Activated CD4-positive, alpha-beta memory T cell treated with anti-CD3 and anti-CD28 coated beads for 36 hours (primary cell): ENCODE measurements around the gene POLDIP3. TPM values are rescaled to one million over a fixed set of nuclear protein-coding genes. Genes with fewer than 3 reads are reported as not detected.

ENCODE experiments used
- CTCF ChIA-PET: fragments of 350-600 bp; sonication (Branson Sonifier 250); formaldehyde crosslinking; loops from one replicate; lab custom pipeline; 2021; ENCODE audit warnings: antibody characterized with exemption, inconsistent platforms; lab: Charles Lee
- POLR2A ChIA-PET: fragments of 350-600 bp; sonication (Branson Sonifier 250); formaldehyde crosslinking; loops from one replicate; lab custom pipeline; 2021; ENCODE audit warnings: antibody characterized with exemption; lab: Charles Lee
- DNase-seq: peaks from one replicate; pipeline ENCODE4 v3.0.0-alpha.2; 2020
- H3K27ac Mint-ChIP-seq: one replicate; pipeline ENCODE4 v1.8.0; 2021; ENCODE audit warnings: mixed read lengths
- H3K27me3 Mint-ChIP-seq: one replicate; pipeline ENCODE4 v1.8.0; 2021; ENCODE audit warnings: mixed read lengths
- H3K36me3 Mint-ChIP-seq: one replicate; pipeline ENCODE4 v1.8.0; 2021; ENCODE audit warnings: mixed read lengths
- H3K4me1 Mint-ChIP-seq: one replicate; pipeline ENCODE4 v1.8.0; 2021; ENCODE audit warnings: low read depth, mixed read lengths
- H3K4me3 Mint-ChIP-seq: one replicate; pipeline ENCODE4 v1.8.0; 2021; ENCODE audit warnings: mild to moderate bottlenecking, mixed read lengths
- H3K9me3 Mint-ChIP-seq: one replicate; pipeline ENCODE4 v1.8.0; 2021; ENCODE audit warnings: mixed read lengths
- intact Hi-C: fragments of 100-400 bp; cut with micrococcal nuclease; formaldehyde crosslinking; loops from one replicate; pipeline ENCODE4 v1.15.1; 2023
- total RNA-seq, 2 experiments: library from RNA; stranded (reverse); gene quantifications; one replicate each; pipeline ENCODE4 v1.2.3, GENCODE V29; 2021

The POLDIP3 gene
- 10 to 100 TPM; 64.6 to 75.3 TPM for total RNA-seq

GRCh38 chr22:42614312-42615091 is at the start of gene POLDIP3:
POLDIP3 (minus strand) TSS chr22:42614883; CDS start chr22:42614857, 26 bp downstream.
- ChIA-PET POLR2A (interaction anchor here (0.6 to 3.6 kb wide), 16 partner anchors 8 to 582 kb away, joined by 3 to 45 read pairs (median 5); partner anchors contain the start of genes ARFGAP3, CYB5R3 and NDUFA6), CTCF (interaction anchor here (1.2 kb wide), 1 partner anchor 12 kb away, joined by 3 read pairs; no protein-coding TSS in a partner anchor)
- Mint-ChIP-seq H3K27ac (peak within 1 kb of the TSS; percentile 96), H3K4me1 (peaks cover 49% of the 10 kb centered on the region), H3K4me3 (peak within 1 kb of the TSS; percentile 94), H3K9me3 (no peaks in the 10 kb centered on the region), H3K36me3 (peaks cover 27% of the 10 kb centered on the region), H3K27me3 (peaks cover 3% of the 10 kb centered on the region)
- peak; percentile 99 for DNase-seq
- intact Hi-C loops: loop anchor here (2.0 kb wide), 3 partner anchors 32 to 242 kb away; partner anchors contain the start of genes ARFGAP3 and CYB5R3

- ChIA-PET POLR2A (interaction anchor here (1.5 kb wide), 1 partner anchor 13 kb away, joined by 4 read pairs; the partner anchor contains the start of gene CYB5R3), CTCF (interaction anchor here (1.0 to 2.0 kb wide), 4 partner anchors 8 to 149 kb away, joined by 3 to 7 read pairs (median 4); no protein-coding TSS in a partner anchor)
- intact Hi-C loops: no loop called here
These were observed 47.5 kb upstream of the POLDIP3 start for GRCh38 chr22:42661985-42662831.

GRCh38 chr22:42656578-42656977 is 41.9 kb upstream of the POLDIP3 start:
- H3K9me3 Mint-ChIP-seq: no peaks in the 10 kb centered on the region
- no peak overlapping the region for H3K4me3 Mint-ChIP-seq
- DNase-seq: no peak
- CTCF ChIA-PET: no interaction called here
- intact Hi-C loops: no loop called here
- H3K4me1 Mint-ChIP-seq: no peaks in the 10 kb centered on the region
- no peak overlapping the region for H3K27ac Mint-ChIP-seq
- no peaks in the 10 kb centered on the region for H3K36me3 Mint-ChIP-seq
- peaks cover 4% of the 10 kb centered on the region for H3K27me3 Mint-ChIP-seq
- POLR2A ChIA-PET: no interaction called here

More at GRCh38 chr22:42661985-42662831, 47.5 kb upstream of the POLDIP3 start:
- DNase-seq: peak; percentile 85
- H3K4me1 Mint-ChIP-seq: no peaks in the 10 kb centered on the region
- H3K36me3 Mint-ChIP-seq: no peaks in the 10 kb centered on the region
- no peaks in the 10 kb centered on the region for H3K9me3 Mint-ChIP-seq
- peaks cover 4% of the 10 kb centered on the region for H3K27me3 Mint-ChIP-seq
- H3K27ac Mint-ChIP-seq: no peak overlapping the region
- H3K4me3 Mint-ChIP-seq: peak overlapping the region; percentile 55

GRCh38 chr22:42655693-42656092 is 41.0 kb upstream of the POLDIP3 start:
- Mint-ChIP-seq H3K27ac (no peak overlapping the region), H3K27me3 (peaks cover 4% of the 10 kb centered on the region), H3K9me3 (no peaks in the 10 kb centered on the region), H3K36me3 (no peaks in the 10 kb centered on the region), H3K4me3 (no peak overlapping the region), H3K4me1 (no peaks in the 10 kb centered on the region)
- ChIA-PET POLR2A (no interaction called here), CTCF (interaction anchor here (1.1 kb wide), 1 partner anchor 212 kb away, joined by 3 read pairs; no protein-coding TSS in a partner anchor)
- DNase-seq: no peak
- intact Hi-C loops: no loop called here

DNA sequence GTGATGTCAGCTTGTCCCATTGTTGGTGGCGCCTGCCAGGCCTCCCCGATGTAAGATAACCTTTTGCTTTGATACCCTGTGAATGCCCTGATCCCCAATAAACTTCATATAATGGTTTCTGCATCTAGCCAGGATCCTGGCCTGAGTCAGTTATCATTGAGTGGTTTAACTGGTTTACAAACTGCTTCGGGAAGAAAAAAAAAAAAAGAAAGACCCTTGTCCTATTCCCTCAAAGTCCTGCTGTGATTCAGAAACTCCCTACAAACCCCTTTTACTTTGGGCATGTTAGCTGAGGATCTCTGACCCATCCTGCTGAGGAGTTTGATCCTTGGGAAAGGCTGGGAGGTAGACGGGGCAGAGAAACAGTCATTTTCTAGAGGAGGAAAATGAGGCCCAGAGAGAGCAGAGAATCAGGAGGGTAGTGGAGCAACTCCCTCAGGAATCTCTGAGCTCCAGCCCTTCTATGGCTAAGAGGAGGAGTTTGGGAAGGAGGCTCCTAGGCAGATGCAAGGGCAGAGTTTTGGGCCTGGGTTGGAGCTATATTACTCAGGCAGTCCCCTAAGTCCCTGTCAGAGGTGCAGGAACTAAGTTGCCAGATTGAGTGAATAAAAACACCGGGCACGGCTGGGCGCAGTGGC is 39.9 kb upstream of the POLDIP3 start:
- ChIA-PET POLR2A (interaction anchor here (0.6 kb wide), 1 partner anchor 46 kb away, joined by 3 read pairs; no protein-coding TSS in a partner anchor), CTCF (interaction anchor here (1.2 to 1.8 kb wide), 3 partner anchors 9 to 34 kb away, joined by 3 to 7 read pairs (median 4); no protein-coding TSS in a partner anchor)
- Mint-ChIP-seq H3K4me1 (no peaks in the 10 kb centered on the region), H3K4me3 (no peak overlapping the region), H3K9me3 (no peaks in the 10 kb centered on the region), H3K27ac (no peak overlapping the region), H3K27me3 (peaks cover 4% of the 10 kb centered on the region), H3K36me3 (no peaks in the 10 kb centered on the region)
- intact Hi-C loops: no loop called here
- no peak for DNase-seq

GRCh38 chr22:42653999-42654398 is 39.3 kb upstream of the POLDIP3 start:
- no peaks in the 10 kb centered on the region for H3K36me3 Mint-ChIP-seq
- H3K9me3 Mint-ChIP-seq: no peaks in the 10 kb centered on the region
- no peak overlapping the region for H3K4me3 Mint-ChIP-seq
- no peak for DNase-seq
- intact Hi-C loops: no loop called here
- no peaks in the 10 kb centered on the region for H3K4me1 Mint-ChIP-seq
- no peak overlapping the region for H3K27ac Mint-ChIP-seq
- ChIA-PET POLR2A (interaction anchor here (0.6 to 2.6 kb wide), 2 partner anchors 39 to 46 kb away, joined by 3 to 10 read pairs; partner anchors contain the start of gene POLDIP3), CTCF (interaction anchor here (1.2 to 1.8 kb wide), 3 partner anchors 9 to 33 kb away, joined by 3 to 7 read pairs (median 4); no protein-coding TSS in a partner anchor)
- H3K27me3 Mint-ChIP-seq: peaks cover 4% of the 10 kb centered on the region

GRCh38 chr22:42651134-42651533 is 36.5 kb upstream of the POLDIP3 start:
- Mint-ChIP-seq H3K4me3 (peak overlapping the region; percentile 38), H3K9me3 (no peaks in the 10 kb centered on the region)

DNA sequence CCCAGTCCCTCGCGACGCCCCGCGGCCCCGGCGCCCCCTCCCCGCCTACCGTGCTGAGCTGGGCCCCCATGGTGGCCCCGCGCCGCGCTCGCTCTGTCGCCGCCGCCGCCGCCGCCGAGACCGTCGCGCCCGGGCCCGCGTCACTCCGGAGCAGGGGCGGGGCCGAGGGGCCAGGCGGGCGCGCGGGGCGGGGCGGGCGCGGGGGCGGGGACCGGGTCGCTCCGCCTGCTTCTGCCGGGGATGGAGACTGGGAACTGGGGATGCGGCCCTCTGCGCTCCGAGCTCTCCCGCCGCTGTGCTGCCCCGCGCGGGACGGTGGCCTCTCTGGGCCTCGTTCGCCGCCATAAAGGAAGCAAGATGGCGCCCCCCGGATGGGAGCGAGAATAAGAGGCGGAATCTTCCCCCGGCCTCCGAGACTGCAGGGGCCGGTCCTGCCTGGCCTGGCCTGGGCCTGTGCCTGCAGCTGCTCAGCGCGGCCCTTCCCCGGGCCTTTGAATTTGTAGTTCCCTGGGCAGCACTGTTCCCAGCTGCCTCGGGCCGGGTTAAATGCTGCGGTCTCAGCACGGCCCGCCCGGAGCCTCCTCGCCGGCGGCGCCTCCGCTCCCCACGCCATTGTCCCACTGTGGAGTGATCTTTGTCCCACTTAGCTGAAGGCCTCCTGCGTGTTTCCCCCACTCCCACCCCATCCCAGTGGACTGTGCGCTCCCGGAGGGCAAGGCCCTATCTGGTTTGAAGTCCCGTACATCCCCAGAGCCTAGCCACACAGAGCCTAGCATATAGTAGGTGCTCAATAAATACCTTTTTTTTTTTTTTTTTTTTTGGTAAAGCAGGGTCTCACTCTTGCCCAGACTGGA is 34.8 kb upstream of the POLDIP3 start, which contains the start of gene CYB5R3:
CYB5R3 (minus strand) TSS at position 147 of the 854 bp plus-strand sequence; CDS start at position 70, 77 bp downstream.
- Mint-ChIP-seq H3K4me1 (peaks cover 20% of the 10 kb centered on the region), H3K36me3 (no peaks in the 10 kb centered on the region), H3K27ac (peak within 1 kb of the TSS; percentile 78), H3K4me3 (peak within 1 kb of the TSS; percentile 89), H3K27me3 (no peaks in the 10 kb centered on the region), H3K9me3 (no peaks in the 10 kb centered on the region)
- CTCF ChIA-PET: interaction anchor here (1.1 kb wide), 1 partner anchor 29 kb away, joined by 5 read pairs; no protein-coding TSS in a partner anchor
- DNase-seq: peak; percentile 88
- intact Hi-C loops: loop anchor here (2.0 kb wide), 1 partner anchor 35 kb away; the partner anchor contains the start of gene POLDIP3
- POLR2A ChIA-PET: interaction anchor here (0.6 to 5.7 kb wide), 4 partner anchors 11 to 207 kb away, joined by 4 to 45 read pairs (median 5); partner anchors contain the start of genes ARFGAP3 and POLDIP3

More at GRCh38 chr22:42651134-42651533, 36.5 kb upstream of the POLDIP3 start:
- Mint-ChIP-seq H3K4me1 (peaks cover 12% of the 10 kb centered on the region), H3K27me3 (no peaks in the 10 kb centered on the region), H3K27ac (no peak overlapping the region), H3K36me3 (no peaks in the 10 kb centered on the region)
- intact Hi-C loops: no loop called here
- POLR2A ChIA-PET: interaction anchor here (5.7 kb wide), 1 partner anchor 36 kb away, joined by 45 read pairs; the partner anchor contains the start of gene POLDIP3
- CTCF ChIA-PET: interaction anchor here (0.7 to 1.0 kb wide), 2 partner anchors 9 to 29 kb away, joined by 4 to 5 read pairs; no protein-coding TSS in a partner anchor
- no peak for DNase-seq

- ChIA-PET POLR2A (interaction anchor here (1.0 to 5.7 kb wide), 3 partner anchors 34 to 539 kb away, joined by 3 to 45 read pairs (median 6); partner anchors contain the start of genes ARFGAP3 and POLDIP3), CTCF (interaction anchor here (0.9 to 1.1 kb wide), 2 partner anchors 28 kb away, joined by 4 to 5 read pairs; no protein-coding TSS in a partner anchor)
- H3K27me3 Mint-ChIP-seq: no peaks in the 10 kb centered on the region
- peak overlapping the region; percentile 89 for H3K4me3 Mint-ChIP-seq
- H3K27ac Mint-ChIP-seq: peak overlapping the region; percentile 78
- H3K9me3 Mint-ChIP-seq: no peaks in the 10 kb centered on the region
- peak; percentile 46 for DNase-seq
- H3K4me1 Mint-ChIP-seq: peaks cover 22% of the 10 kb centered on the region
- intact Hi-C loops: loop anchor here (2.0 kb wide), 1 partner anchor 34 kb away; the partner anchor contains the start of gene POLDIP3
- H3K36me3 Mint-ChIP-seq: no peaks in the 10 kb centered on the region
These were observed 33.9 kb upstream of the POLDIP3 start for GRCh38 chr22:42648368-42649245.
